H1 (cell line): ENCODE data around the gene PPOX. TPM values are rescaled to one million over a fixed set of nuclear protein-coding genes. Genes with fewer than 3 reads are reported as not detected.

ENCODE experiments used
- CTCF ChIA-PET: fragments of 300-600 bp; sonication (Branson Sonifier 250); formaldehyde crosslinking; loops from one replicate; lab custom pipeline; 2021; ENCODE audit not compliant: partially characterized antibody; lab: Charles Lee
- POLR2A ChIA-PET: fragments of 300-600 bp; sonication (Branson Sonifier 250); formaldehyde crosslinking; loops from one replicate; lab custom pipeline; 2021; ENCODE audit warnings: inconsistent platforms; ENCODE audit not compliant: partially characterized antibody; lab: Charles Lee
- DNase-seq, 2 experiments: peaks; one replicate each; pipeline versions ENCODE4 v3.0.0 to v3.0.0-alpha.2; 2010 to 2022; ENCODE audit warnings: low spot score in 2 of 2, low read depth in 1 of 2, mixed read lengths in 1 of 2
- FAIRE-seq: peaks from 2 replicates; lab custom pipeline; 2011; peaks lifted over from hg19 to GRCh38; lab: Jason Lieb, UNC
- H2AFZ ChIP-seq: 2 replicates; pipeline ENCODE4 v1.8.1; 2012; ENCODE audit warnings: low read length, inconsistent platforms
- H2AK5ac ChIP-seq: 2 replicates; pipeline ENCODE4 v1.6.1; 2013; ENCODE audit warnings: low read depth, low read length
- H2BK120ac ChIP-seq: replicated peaks from 2 replicates; pipeline ENCODE3; 2013; ENCODE audit warnings: low read depth, low read length, inconsistent platforms
- H2BK12ac ChIP-seq: 2 replicates; pipeline ENCODE4 v1.6.1; 2013; ENCODE audit warnings: low read depth, low read length
- H2BK15ac ChIP-seq: 2 replicates; pipeline ENCODE4 v1.6.1; 2013; ENCODE audit warnings: low read length
- H2BK20ac ChIP-seq: 2 replicates; pipeline ENCODE4 v1.6.1; 2013; ENCODE audit warnings: low read length
- H2BK5ac ChIP-seq: 2 replicates; pipeline ENCODE4 v1.6.1; 2013; ENCODE audit warnings: low read depth, low read length
- H3K14ac ChIP-seq: 2 replicates; pipeline ENCODE4 v1.6.1; 2013; ENCODE audit warnings: inconsistent platforms; ENCODE audit not compliant: insufficient read length
- H3K18ac ChIP-seq: 2 replicates; pipeline ENCODE4 v1.6.1; 2013; ENCODE audit warnings: low read length; ENCODE audit errors: extremely low read depth
- H3K23ac ChIP-seq: 2 replicates; pipeline ENCODE4 v1.6.1; 2013; ENCODE audit warnings: inconsistent platforms; ENCODE audit not compliant: insufficient read length
- H3K23me2 ChIP-seq: 2 replicates; pipeline ENCODE4 v1.6.1; 2013; ENCODE audit warnings: low read depth, low read length
- H3K27ac ChIP-seq: 2 replicates; pipeline ENCODE4 v1.6.1; 2011; ENCODE audit warnings: low read depth, low read length, inconsistent platforms
- H3K27me3 ChIP-seq, 4 experiments: replicated peaks in 1 of 4; 1 replicate in 1 of 4; 2 replicates in 3 of 4; pipeline versions ENCODE4 v1.6.1 to v1.8.1; 2011 to 2013; ENCODE audit warnings: low read length in 3 of 4, mild to moderate bottlenecking in 3 of 4, inconsistent platforms in 2 of 4, mixed read lengths in 2 of 4, moderate library complexity in 1 of 4; ENCODE audit not compliant: control insufficient read depth in 3 of 4, insufficient read depth in 3 of 4; ENCODE audit errors: extremely low read depth in 1 of 4
- H3K36me3 ChIP-seq, 4 experiments: 2 replicates each; pipeline versions ENCODE4 v1.6.1 to v1.8.1; 2011 to 2013; ENCODE audit warnings: mild to moderate bottlenecking in 4 of 4, low read length in 3 of 4, moderate library complexity in 2 of 4, control low read depth in 1 of 4, inconsistent platforms in 1 of 4; ENCODE audit not compliant: insufficient read depth in 4 of 4, control insufficient read depth in 2 of 4
- H3K4ac ChIP-seq: replicated peaks from 2 replicates; pipeline ENCODE3; 2013; ENCODE audit warnings: low read length, low read depth, mixed read lengths, inconsistent platforms; ENCODE audit not compliant: insufficient read length
- H3K4me1 ChIP-seq, 4 experiments: replicated peaks in 1 of 4; 1 replicate in 1 of 4; 2 replicates in 3 of 4; pipeline versions ENCODE4 v1.6.1 to v1.8.1; 2011 to 2013; ENCODE audit warnings: low read length in 3 of 4, inconsistent platforms in 2 of 4, mixed read lengths in 1 of 4; ENCODE audit not compliant: insufficient read depth in 4 of 4, control insufficient read depth in 3 of 4
- H3K4me2 ChIP-seq, 2 experiments: 2 replicates each; pipeline versions ENCODE4 v1.6.1 to v1.8.1; 2011 to 2013; ENCODE audit warnings: low read depth in 2 of 2, low read length in 2 of 2, control low read depth in 1 of 2, inconsistent platforms in 1 of 2, mild to moderate bottlenecking in 1 of 2; ENCODE audit not compliant: insufficient read depth in 1 of 2
- H3K4me3 ChIP-seq, 4 experiments: fragments of 200-600, 300-600 bp in 1 of 4; sonication (generic), shearing (Covaris generic), sonication (Bioruptor Twin) in 1 of 4; 2 replicates each; pipeline versions ENCODE4 v1.5.1 to v1.8.1; 2011 to 2016; ENCODE audit warnings: low read length in 4 of 4, low read depth in 3 of 4, control low read depth in 2 of 4, inconsistent platforms in 2 of 4, mild to moderate bottlenecking in 2 of 4, mixed read lengths in 1 of 4, moderate library complexity in 1 of 4; ENCODE audit not compliant: insufficient read depth in 2 of 4; ENCODE audit errors: extremely low read depth in 1 of 4
- H3K56ac ChIP-seq: replicated peaks from 2 replicates; pipeline ENCODE3; 2013; ENCODE audit warnings: low read depth, mild to moderate bottlenecking, mixed read lengths, low read length, inconsistent platforms; ENCODE audit not compliant: insufficient read length
- H3K79me1 ChIP-seq: 2 replicates; pipeline ENCODE4 v1.6.1; 2013; ENCODE audit warnings: low read depth, low read length, control low read depth
- H3K79me2 ChIP-seq, 2 experiments: 2 replicates each; pipeline versions ENCODE4 v1.6.1 to v1.8.1; 2012 to 2013; ENCODE audit warnings: low read length in 2 of 2, mild to moderate bottlenecking in 2 of 2, inconsistent platforms in 1 of 2; ENCODE audit not compliant: insufficient read depth in 2 of 2, control insufficient read depth in 1 of 2
- H3K9ac ChIP-seq, 4 experiments: replicated peaks in 1 of 4; 1 replicate in 1 of 4; 2 replicates in 3 of 4; pipeline versions ENCODE4 v1.6.1 to v1.8.1; 2011 to 2013; ENCODE audit warnings: low read depth in 3 of 4, low read length in 3 of 4, control low read depth in 2 of 4, mild to moderate bottlenecking in 2 of 4, moderate library complexity in 2 of 4, inconsistent platforms in 1 of 4; ENCODE audit errors: extremely low read depth in 1 of 4
- H3K9me3 ChIP-seq, 2 experiments: 2 replicates each; pipeline versions ENCODE4 v1.6.1 to v1.8.1; 2012 to 2013; ENCODE audit warnings: mild to moderate bottlenecking in 2 of 2, moderate library complexity in 2 of 2, control low read depth in 1 of 2, inconsistent platforms in 1 of 2, low read depth in 1 of 2, low read length in 1 of 2, mixed read lengths in 1 of 2; ENCODE audit not compliant: insufficient read depth in 2 of 2
- H4K20me1 ChIP-seq, 2 experiments: replicated peaks in 1 of 2; 2 replicates each; pipeline versions ENCODE3 to v1.8.1; 2011 to 2013; ENCODE audit warnings: inconsistent platforms in 2 of 2, low read length in 2 of 2, mild to moderate bottlenecking in 1 of 2; ENCODE audit not compliant: insufficient read depth in 2 of 2, control insufficient read depth in 1 of 2
- H4K5ac ChIP-seq: 2 replicates; pipeline ENCODE4 v1.6.1; 2013; ENCODE audit warnings: low read length, low read depth, mixed read lengths, inconsistent platforms; ENCODE audit not compliant: insufficient read length
- H4K8ac ChIP-seq: 2 replicates; pipeline ENCODE4 v1.8.0; 2013; ENCODE audit warnings: mild to moderate bottlenecking, moderate library complexity, low read length, inconsistent platforms; ENCODE audit not compliant: insufficient read depth; ENCODE audit errors: extremely low read depth
- H4K91ac ChIP-seq: replicated peaks from 2 replicates; pipeline ENCODE3; 2013; ENCODE audit warnings: low read length, mixed read lengths, inconsistent platforms; ENCODE audit not compliant: insufficient read length
- ASH2L ChIP-seq: fragments of 200-600, 300-600 bp; sonication (generic); IDR thresholded peaks from one replicate; pipeline ENCODE4 v1.7.1; 2017; ENCODE audit warnings: low read length
- BCL11A ChIP-seq, 2 experiments: IDR thresholded peaks; one replicate each; pipeline ENCODE4 v1.6.1; 2011; ENCODE audit warnings: low read depth in 2 of 2, low read length in 2 of 2, mild to moderate bottlenecking in 2 of 2
- CHD1 ChIP-seq: IDR thresholded peaks from 2 replicates; pipeline ENCODE4 v1.6.1; 2012; ENCODE audit warnings: low read depth, low read length, improper control_type of control experiment
- CREB1 ChIP-seq: IDR thresholded peaks from 2 replicates; pipeline ENCODE4 v1.6.1; 2012; ENCODE audit warnings: inconsistent platforms
- EGR1 ChIP-seq: IDR thresholded peaks from 2 replicates; pipeline ENCODE4 v1.6.1; 2011; ENCODE audit warnings: low read depth, low read length, borderline replicate concordance
- GABPA ChIP-seq: IDR thresholded peaks from 2 replicates; pipeline ENCODE4 v1.6.1; 2011; ENCODE audit warnings: mild to moderate bottlenecking, low read length, moderate library complexity, borderline replicate concordance; ENCODE audit not compliant: insufficient read depth
- JUND ChIP-seq: IDR thresholded peaks from 2 replicates; pipeline ENCODE4 v1.6.1; 2011; ENCODE audit warnings: mild to moderate bottlenecking, improper control_type of control experiment, low read length
- MAFK ChIP-seq: IDR thresholded peaks from 2 replicates; pipeline ENCODE4 v1.6.1; 2012; ENCODE audit warnings: low read depth, mild to moderate bottlenecking, improper control_type of control experiment, low read length
- PHF8 ChIP-seq: fragments of 200-600 bp; sonication (generic); conservative IDR thresholded peaks from 2 replicates; pipeline ENCODE4 v1.7.1; 2012; ENCODE audit warnings: low read depth, mild to moderate bottlenecking, inconsistent platforms, low read length, moderate library complexity
- POLR2AphosphoS5 ChIP-seq: IDR thresholded peaks from 2 replicates; pipeline ENCODE4 v1.6.1; 2011; ENCODE audit warnings: low read depth, low read length
- SP2 ChIP-seq: IDR thresholded peaks from 2 replicates; pipeline ENCODE4 v1.6.1; 2012; ENCODE audit warnings: mild to moderate bottlenecking, low read length, inconsistent platforms
- TCF12 ChIP-seq: IDR thresholded peaks from 2 replicates; pipeline ENCODE4 v1.6.1; 2011; ENCODE audit warnings: low read depth, mild to moderate bottlenecking, low read length
- WGBS, 2 experiments: shearing (Covaris generic) in 1 of 2; methylation state at CpG; one replicate each; pipeline versions ENCODE4 v1.1.6 to v1.1.7; 2013 to 2015; ENCODE audit warnings: low lambda C conversion rate in 2 of 2, mixed read lengths in 2 of 2, inconsistent platforms in 1 of 2, low coverage in 1 of 2, missing lambda C conversion rate in 1 of 2; ENCODE audit not compliant: insufficient replicate concordance in 2 of 2, insufficient coverage in 1 of 2, insufficient read length in 1 of 2; ENCODE audit errors: extremely low coverage in 1 of 2, missing lambda C conversion rate in 1 of 2; 5-methylcytosine and 5-hydroxymethylcytosine counted together
- polyA plus RNA-seq, 7 experiments: library from polyadenylated mRNA; depleted of rRNA in 3 of 7; stranded (reverse) in 5 of 7; unstranded in 2 of 7; fragments of >200 nt in 5 of 7; fragments of 200-250 nt in 2 of 7; gene quantifications; 1 replicate in 5 of 7; 2 replicates in 1 of 7; 4 replicates in 1 of 7; pipeline versions ENCODE4 v1.2.1 to v1.2.3, GENCODE V29; 2011 to 2013; ENCODE audit warnings: missing spikeins in 2 of 7, mixed read lengths in 2 of 7
- total RNA-seq: library from RNA; stranded (reverse); fragmentation: NEBNext Ultra II Directional; extraction: Animal tissue kit (Norgen Biotek cat#: 25700); gene quantifications from 2 replicates; pipeline ENCODE4 v1.2.1, GENCODE V29; 2021

PPOX gene
- total and polyA plus RNA-seq, 2 of the 8 experiments (the other 6 are each of a cell fraction or from before 2014, with no cell fraction given), result 39.4 to 40.4 TPM

- Histone ChIP-seq H4K5ac (peak overlapping the region; percentile 57), H3K23me2 (peaks cover 6% of the 10 kb centered on the region), H3K18ac (no peak overlapping the region; the same call in 1 of the 2 replicates), H4K20me1 (no peaks in the 10 kb centered on the region), H3K79me2 (no peaks in the 10 kb centered on the region; a peak in 1 of 4 replicates), H4K8ac (peak overlapping the region; percentile 95), H4K91ac (no peak overlapping the region), H2BK12ac (0 out of 2 replicates have a peak overlapping the region, but pooled peaks have one; percentile 55), H3K27ac (peak overlapping the region; percentile 63), H3K23ac (no peak overlapping the region), H3K4me1 (peaks cover 0 to 15% (median 4%) of the 10 kb centered on the region in 4 experiments; a peak in 4 of 7 replicates), H2BK120ac (no peak overlapping the region), H3K36me3 (peaks cover 2 to 12% (median 7%) of the 10 kb centered on the region in 4 experiments; a peak in 5 of 8 replicates), H3K9me3 (no peaks in the 10 kb centered on the region), H2AFZ (no peak overlapping the region), H3K14ac (no peak overlapping the region), H2BK5ac (0 out of 2 replicates have a peak overlapping the region, but pooled peaks have one; percentile 21), H3K4me3 (peak overlapping the region; percentile 62 to 80 (median 72)), H3K56ac (no peak overlapping the region), H3K27me3 (no peaks in the 10 kb centered on the region), H3K79me1 (no peaks in the 10 kb centered on the region; the same call in 1 of the 2 replicates), H3K4ac (no peak overlapping the region), H3K4me2 (peak overlapping the region; percentile 63 to 97), H3K9ac (peak overlapping the region; percentile 68 to 83 (median 73)), H2BK15ac (0 out of 2 replicates have a peak overlapping the region, but pooled peaks have one; percentile 40), H2AK5ac (no peak overlapping the region; the same call in 1 of the 2 replicates), H2BK20ac (no peak overlapping the region)
- 25% methylated on average over 11 of the region's 11 CpGs; no CpG with 5 or more reads in 1 of the 2 experiments for whole genome bisulfite sequencing, 2 experiments
- FAIRE-seq (no peak), DNase-seq (no peak)
- TF ChIP-seq CREB1, result no peak
- TF ChIP-seq POLR2AphosphoS5, result 0 out of 2 replicates have a peak, but pooled peaks have one; percentile 42
- no peak for TF ChIP-seq MAFK
- no peak for TF ChIP-seq EGR1
- TF ChIP-seq BCL11A (IDR thresholded peaks at IDR 0.05; ENCODE audit: low read depth in 2 of 2, low read length in 2 of 2), result no peak
- no peak for TF ChIP-seq SP2
- peak; percentile 4 for TF ChIP-seq ASH2L
- no peak for TF ChIP-seq JUND
- no peak for TF ChIP-seq PHF8
- no peak for TF ChIP-seq CHD1
- TF ChIP-seq TCF12, result no peak
- no peak for TF ChIP-seq GABPA
- CTCF ChIA-PET, result interaction anchor here (1.1 kb wide), 1 partner anchor 11 kb away, joined by 3 read pairs; no protein-coding TSS in a partner anchor
- POLR2A ChIA-PET, result interaction anchor here (13.6 kb wide), 1 partner anchor 25 kb away, joined by 130 read pairs; the partner anchor contains the start of gene DEDD
These were observed 6.3 kb upstream of the PPOX start for GRCh38 chr1:161159913-161160243.
